Nucleus accumbens (tissue), 56 donors: ENCODE measurements around the gene C1orf35.
"Not testable (repeated sequence)": the region's sequence is repeated elsewhere in the genome, so short reads cannot be mapped to it uniquely, and the experiment has no call there.

Source experiments
- DNase-seq, 56 donors: peaks; one replicate each; lab custom pipeline; 2025; lab: John Stamatoyannopoulos, UW

C1orf35 gene

DNA sequence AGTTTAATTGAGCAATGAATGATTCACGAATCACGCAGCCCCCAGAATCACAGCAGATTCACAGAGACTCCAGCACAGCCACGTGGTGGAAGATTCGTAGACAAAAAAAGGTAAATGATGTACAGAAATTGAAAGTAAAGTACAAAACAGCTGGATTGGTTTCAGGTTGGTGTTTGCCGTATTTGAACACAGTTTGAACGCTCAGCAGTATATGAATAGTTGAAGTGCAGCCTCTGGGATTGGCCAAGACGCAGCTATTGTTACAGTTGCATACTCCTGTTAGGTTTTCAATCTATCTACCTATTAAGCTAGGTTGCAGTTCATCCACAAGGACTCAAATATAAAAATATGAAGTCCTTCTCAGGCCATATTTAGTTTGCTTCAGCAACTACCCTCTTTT is 9.0 kb upstream of the C1orf35 start:
- no peak for DNase-seq

DNA sequence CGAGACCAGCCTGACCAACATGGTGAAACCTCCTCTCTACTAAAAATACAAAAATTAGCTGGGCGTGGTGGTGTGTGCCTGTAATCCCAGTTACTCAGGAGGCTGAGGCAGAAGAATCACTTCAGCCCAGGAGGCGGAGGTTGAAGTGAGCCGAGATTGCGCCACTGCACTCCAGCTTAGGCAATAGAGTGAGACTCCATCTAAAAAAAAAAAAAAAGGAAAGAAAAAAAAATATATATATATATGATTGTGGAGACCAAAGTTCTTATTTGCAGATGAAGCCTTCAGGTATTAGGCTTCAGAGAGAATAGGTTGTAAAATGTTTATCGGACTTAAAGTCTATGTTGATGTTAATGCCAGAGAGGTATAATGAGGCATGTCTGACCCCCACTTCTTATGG is 8.2 kb upstream of the C1orf35 start:
- DNase-seq: not testable (repeated sequence)

DNA sequence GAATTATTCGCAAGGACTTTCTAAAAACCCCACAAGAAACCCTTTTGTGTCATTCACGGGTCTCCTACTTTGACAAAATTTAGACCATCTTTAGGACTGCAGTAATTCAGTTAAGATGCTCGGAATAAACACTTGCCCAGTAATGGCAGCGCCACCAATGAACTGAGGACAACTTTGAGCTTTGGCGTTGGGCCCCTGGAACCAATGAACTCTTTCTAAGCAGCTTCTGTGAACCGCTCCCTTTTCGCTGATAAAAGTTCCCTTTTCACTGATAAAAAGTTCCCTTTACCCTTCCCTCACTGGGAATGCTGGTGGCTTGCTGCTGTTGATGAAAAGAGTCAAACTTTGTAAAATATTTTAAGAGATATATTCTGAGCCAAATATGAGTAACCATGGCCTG is 7.4 kb upstream of the C1orf35 start:
- no peak for DNase-seq

DNA sequence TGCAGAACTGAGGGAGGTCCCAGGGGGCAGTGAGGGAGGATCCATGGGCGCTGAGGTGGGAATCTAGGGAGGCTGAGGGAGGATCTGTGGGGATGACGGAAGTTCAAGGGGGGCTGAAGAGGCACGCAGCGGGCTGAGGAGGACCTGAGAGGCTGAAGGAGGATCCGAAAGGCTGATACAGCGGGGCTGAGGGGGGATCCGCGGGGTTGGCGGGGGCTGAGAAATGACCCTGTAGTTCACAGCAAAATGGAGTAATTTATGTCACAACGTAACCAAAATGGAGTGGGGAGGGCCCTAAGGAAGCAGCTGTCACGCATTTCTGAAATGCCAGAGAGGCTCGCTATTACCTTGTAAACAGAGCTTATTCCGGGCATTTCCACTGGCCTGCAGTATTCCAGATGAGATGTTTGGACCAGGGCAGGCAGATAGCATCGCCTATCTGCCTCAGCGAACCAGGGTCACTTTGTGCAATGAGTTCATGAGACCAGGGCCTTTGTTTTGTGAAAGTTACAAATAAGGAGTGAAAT is 6.9 kb upstream of the C1orf35 start:
- DNase-seq: peak in 1 of 56 donors; percentile 31

DNA sequence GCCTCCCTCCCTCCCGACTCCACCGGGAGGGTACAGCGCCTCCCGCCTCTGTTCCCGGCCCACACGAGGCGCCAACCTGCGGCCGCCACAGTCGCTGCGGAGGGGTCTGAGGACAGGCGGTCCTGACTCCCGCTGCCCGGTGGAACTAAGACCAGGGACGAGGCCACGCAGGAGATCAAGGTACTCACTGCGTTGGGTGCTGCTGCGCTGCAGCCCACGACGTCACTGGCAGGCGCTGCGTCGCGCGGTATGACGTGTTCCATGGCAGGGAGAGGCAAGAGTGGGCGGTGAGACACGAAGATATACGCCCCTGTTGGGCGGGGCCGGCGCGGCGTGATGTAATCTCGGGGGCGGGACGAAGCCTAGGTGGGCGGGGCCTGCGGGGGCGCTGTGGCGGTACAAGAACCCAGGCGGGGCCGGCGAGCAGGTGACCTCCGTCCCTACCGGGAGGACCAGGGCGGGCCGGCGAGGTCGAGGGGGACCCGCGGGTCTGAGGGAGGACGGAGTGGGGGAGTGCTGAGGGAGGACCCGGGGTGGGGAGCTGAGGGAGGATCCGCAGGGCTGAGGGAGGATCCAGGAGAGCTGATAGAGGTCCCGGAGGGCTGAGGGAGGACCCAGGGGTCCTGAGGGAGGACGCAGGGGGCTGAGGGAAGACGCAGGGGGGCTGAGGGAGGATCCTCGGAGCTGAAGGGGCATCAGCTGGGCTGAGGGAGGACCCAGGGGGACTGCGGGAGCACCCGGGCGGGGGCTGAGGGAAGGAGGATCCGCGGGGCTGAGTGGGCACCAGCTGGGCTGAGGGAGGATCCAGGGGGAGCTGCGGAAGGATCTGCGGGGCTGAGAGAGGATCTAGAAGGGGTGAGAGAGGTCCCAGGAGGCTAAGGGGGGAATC is 6.2 kb upstream of the C1orf35 start, which contains the start of gene MRPL55:
Gene MRPL55, minus strand, starts transcription at position 227 of the 889 bp plus-strand sequence. CDS start 1,039 bp downstream, outside the sequence.
- DNase-seq: peak; percentile 82 to 100 (median 98)

DNA sequence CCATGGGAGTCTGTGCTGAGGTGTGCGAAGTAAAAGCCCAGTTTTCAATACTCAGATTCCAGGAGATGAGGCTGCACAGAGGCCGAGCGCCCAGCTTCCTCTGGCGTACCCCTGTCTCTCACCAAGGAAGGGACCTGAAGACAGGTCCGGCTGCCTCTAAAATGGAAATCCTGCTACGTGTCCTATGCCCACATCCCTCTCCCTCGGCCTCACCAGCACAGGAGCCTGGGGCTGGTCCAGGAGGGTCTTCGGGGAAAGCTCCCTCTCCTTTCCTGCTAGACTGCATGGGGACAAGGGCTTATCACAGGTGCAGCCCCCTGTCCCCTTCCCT is 5.6 kb upstream of the C1orf35 start:
- DNase-seq: no peak

DNA sequence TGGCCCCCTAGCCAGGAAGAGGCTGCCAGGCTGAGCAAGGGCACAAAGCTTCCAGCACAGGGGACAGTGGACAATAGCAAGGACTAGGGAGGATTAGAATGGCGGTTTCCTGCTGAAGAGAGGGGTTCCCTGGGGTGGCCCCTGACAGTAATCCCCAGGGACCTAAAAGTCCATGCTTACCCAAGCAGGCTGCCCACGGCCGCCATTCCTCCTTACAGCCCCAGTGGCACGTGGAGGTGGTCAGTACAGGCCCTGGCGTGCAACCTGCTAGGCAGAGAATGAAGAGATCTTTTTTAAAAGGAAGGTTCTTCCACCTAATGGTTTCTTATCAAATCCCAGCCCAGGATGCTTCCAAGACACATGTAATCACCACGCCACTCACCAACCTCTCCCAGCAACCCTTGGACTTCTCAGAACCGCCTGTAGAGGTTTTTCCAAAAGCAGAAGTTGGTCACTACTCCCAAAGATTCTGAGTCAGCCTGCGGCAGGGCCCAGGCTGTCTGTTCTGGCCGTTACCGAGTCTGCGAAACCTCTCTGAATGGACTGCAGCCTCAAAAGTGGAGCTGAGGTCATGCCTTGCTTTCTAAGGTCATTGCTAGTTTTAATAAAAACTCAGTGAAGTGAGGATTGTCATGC is 5.0 kb upstream of the C1orf35 start:
- DNase-seq: no peak

DNA sequence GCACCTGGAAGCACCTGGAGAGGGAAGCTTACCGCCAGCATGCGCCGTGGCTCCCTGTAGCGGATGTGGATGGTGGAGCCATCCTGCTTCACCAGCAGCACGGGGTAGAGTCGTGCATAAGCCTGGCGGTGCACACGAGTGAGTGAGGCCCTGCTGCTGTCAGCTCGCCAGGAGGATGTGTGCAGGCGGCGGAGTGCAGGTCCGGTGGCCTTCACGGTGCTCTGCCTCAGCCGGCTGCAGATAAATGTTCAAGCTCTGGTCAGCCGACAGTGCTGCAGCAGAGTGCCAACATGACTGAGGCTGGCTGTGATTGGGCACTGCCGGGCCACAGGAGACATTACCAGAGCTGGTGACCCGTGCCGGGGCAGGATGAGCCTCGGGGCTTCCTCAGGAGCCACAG is 4.5 kb upstream of the C1orf35 start:
- DNase-seq: no peak

DNA sequence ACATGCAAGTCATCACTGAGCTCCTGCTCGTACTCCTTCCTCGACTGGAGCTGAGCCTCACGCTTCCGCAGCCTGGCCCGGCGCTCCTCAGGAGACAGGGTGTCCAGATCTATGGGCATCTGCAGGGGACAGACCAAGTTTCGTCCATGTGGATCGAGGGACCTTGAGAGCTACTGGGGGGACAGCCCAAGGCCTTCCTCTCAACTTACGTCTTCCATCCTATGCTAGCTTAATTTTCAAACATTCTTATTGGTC is 3.6 kb upstream of the C1orf35 start:
- no peak for DNase-seq

DNA sequence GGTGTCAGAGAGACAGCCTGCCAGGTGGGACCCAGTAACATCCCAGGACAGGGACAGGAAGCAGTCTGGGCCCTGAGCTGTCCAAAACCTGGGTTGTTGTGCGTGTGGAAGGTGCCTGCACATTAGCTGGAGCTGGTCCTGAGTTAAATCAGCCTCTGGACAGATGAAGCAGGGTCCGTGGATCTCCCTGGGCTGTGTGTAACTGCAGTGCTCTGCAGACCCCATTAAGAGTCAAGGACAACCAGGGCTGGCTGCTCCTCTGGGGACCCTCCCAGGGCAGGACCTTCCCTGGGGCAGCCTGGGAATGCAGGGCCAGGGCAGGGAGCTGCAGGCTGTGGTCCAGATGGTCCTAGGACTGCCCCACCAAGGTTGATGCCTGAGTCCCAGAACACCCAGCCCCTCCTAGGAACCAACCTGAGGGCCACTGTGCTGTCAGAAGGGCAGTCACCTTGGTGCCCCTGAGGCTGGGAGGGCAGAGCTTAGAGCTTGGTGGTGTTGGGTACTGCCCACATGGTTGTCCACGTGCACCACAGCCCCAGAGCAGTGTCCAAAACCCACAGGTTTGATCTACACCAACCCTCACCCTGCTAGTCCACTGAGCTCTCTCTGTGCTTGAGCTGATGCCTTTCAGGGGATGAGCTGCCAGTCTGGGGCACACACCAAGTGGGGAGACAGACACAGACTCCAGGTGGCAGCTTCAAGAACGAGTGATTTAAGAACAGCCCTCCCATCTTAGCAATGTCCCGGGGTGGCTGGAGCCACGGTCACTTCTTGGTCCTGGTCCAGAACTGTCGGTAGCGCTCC is 3.1 kb upstream of the C1orf35 start:
- DNase-seq: no peak

DNA sequence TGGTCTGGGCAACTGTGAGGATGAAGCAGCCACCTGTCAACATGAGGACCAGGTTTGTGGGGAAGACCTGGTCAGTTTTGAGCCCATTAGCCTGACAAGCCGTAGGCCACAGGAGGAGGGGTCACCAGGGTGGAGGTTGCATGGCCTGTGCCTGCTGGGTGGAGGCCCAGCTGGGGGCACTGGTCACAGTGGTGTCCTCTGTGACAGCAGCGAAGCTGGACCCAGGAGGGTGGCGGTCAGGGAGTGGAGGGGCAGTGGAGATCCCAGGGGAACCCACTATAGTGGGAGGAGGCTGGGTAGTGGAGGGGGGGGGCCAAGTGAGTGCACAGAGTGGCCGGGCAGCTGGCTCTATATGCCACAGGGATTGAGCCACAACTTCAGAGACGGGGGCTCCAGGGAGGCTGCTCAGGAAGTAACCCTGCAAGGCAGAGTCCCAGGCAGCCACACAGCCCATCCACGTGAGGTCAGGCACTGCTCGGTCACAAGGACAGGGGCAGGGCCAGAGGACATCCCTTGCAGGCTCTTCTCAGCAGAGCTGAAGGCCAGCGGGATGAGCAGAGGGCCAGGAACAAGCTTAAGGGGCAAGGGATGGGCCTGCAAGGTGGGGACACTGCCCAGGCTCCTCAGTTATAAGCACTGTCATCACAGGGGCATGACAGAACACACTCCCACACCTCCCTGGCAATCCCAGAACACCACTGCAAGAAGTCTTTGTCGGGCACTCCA is 2.3 kb upstream of the C1orf35 start:
- no peak for DNase-seq

DNA sequence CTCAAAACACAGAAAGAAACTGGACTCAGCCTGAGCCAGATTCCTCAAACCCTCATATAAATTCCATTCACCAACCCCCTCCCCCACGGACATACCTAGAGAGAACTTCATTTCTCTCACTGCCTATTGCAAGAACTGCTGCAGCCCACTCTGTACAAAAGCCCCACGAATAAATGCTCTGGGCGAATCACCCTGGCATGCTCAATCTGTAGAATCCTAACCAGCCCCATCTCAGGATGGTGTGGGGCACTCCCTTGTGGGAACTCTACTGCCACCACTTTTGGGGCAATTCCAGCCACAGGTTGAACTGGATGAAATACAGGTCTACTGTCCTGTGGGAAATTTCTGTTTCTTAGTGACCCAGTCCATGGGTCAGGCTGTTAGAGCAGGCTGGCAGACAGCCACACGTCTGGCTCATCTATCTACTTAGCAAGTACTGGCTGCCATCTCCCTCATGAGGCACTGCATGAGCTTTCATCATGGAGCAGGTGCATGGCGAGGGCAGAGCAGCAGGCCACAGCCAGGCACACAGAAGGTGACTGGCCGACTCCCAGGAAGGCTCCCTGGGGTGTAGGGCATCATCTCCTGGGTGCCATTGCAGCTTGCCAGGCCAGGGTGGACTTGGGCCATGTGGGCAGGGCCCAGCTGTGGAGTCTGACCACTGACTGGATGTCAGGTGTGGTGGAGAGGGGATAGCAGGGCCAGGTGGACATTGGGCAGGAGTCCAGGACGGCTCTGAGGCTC is 1.6 kb upstream of the C1orf35 start:
- DNase-seq: no peak

DNA sequence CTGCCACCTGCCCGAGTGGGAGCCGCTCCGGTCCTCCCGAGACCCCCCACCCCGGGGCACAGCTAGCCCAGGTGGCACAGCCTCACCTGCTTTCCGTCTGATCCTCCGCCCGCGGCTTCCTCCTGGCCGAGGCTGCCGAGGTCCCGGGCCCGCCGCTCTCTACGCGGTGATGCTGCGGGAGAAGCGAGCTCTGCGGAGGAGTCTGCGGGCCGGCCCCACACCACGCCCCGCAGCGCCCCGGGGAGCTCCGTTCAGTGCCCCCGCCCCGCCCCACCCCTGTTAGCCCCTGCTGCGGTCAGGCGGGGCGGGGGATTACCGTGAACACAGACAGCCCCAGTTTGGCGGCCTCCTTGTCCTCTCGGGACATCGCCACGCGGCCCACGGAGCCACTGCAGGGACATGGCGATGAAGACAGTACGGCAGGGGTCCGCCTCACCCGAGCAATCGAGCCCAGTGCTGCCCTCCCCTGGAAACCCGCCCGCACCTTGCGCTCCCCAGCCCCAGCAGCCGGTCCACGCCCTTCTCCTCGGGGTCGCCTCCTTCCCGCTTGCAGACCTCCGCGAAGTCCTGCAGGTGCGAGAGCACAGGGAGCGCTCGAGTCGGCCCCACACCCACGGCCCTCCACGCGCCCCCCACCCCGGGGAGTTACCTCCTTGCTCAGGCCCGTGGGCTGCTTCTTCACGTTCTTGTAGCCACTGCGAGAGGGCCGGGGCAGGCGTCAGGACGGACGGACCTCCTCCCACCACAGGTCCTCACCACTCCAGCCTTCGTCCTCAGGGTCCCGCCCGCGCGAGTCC is 933 bp downstream of the C1orf35 start:
- DNase-seq: no peak

DNA sequence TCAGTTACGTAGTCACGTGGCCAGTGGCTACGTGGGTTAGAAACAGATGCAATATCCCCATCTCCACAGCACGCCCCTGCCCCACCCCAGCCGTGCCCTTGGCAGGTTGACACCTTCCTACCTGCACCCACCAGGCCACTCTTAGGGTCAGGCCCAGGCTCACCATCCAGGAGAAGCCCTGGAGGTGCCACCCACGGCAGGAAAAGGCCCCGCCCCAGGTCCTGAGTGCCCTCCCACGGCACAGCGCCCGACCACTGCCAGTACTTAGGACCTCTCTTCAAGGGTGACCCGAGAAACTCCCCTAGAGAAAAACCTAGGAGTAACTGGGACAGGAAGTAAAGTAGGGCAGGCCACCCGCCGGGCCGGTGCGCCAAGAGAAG is 1.5 kb downstream of the C1orf35 start:
- no peak for DNase-seq

DNA sequence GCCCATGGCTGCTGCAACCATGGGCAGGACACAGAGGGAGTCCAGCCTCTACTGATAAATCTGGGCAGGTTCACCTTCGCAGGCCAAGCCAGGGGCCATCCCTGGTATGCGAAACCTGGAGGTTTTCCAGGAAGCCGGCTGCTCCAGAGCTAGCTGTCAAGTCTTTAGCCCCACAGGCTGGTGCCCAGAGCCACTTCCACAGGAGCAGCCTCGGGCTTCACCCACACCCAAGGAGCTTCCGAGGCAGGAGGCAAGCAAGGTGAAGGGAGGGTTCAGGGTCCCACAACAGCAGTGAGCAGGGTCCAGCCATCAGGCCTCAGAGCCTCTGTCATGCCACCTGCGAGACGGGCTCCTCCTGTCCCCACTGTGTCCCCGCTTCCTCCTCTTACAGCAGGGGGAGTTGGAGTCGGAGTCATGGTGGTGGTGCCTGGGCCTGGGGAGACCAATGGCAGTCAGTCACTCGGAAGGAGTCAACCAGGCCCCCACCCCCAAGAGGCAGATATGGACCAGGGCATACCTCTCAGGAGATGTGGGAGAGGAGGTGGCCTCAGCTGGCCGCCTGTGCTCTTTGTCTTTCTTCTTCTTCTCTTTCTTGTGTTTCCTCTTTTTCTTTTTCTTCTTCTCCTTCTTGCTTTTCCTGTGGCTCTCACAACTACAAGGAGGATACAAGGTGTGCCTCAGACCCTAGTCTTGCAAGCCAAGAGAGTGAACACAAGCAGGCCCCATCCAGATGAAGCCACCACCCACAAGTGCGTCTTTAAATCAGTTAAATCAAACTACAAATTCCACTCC is 2.1 kb downstream of the C1orf35 start:
- no peak for DNase-seq

DNA sequence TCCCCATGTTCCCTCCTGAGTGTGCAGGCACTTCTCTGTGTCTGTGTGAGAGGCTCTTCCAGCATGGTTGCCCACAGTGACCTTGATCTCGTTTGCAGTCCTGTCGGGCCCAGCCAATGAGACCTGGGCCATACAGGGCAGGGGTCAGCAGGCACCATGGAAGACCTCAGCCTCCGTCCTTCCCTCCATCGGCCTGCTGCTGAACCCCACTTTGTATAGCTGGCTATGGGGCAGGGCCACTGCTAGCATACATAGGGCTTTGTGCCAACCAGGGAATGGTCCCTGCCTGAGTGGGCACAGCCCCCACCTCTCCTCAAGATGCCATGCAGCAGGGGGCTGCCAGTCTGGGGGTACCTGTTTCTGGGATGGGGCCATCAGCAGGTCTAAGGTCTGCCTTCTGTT is 3.8 kb downstream of the C1orf35 start:
- no peak for DNase-seq

DNA sequence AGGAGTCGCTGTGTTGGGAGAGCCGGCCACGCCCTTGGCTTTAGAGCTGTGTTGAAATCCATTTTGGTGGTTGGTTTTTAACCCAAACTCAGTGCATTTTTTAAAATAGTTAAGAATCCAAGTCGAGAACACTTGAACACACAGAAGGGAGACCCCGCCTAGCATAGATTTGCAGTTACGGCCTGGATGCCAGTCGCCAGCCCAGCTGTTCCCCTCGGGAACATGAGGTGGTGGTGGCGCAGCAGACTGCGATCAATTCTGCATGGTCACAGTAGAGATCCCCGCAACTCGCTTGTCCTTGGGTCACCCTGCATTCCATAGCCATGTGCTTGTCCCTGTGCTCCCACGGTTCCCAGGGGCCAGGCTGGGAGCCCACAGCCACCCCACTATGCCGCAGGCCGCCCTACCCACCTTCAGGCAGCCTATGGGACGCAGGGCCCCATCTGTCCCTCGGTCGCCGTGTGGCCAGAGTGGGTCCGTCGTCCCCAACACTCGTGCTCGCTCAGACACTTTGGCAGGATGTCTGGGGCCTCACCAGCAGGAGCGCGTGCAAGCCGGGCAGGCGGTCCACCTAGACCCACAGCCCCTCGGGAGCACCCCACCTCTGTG is 4.7 kb downstream of the C1orf35 start:
- no peak for DNase-seq
